OCI-LY1 (cell line): ENCODE results near the gene ADAMTSL1.

ENCODE experiments used
- CTCF ChIP-seq: fragments of 200-600 bp; sonication (generic), shearing (Covaris generic); IDR thresholded peaks from 2 replicates; pipeline ENCODE4 v1.5.1; 2017; ENCODE audit warnings: mild to moderate bottlenecking, antibody characterized with exemption, low read length, moderate library complexity, mixed read lengths
- EZH2 ChIP-seq: fragments of 200-600 bp; sonication (generic), shearing (Covaris generic); IDR thresholded peaks from 2 replicates; pipeline ENCODE4 v1.8.0; 2017; ENCODE audit warnings: borderline replicate concordance, mixed run types, mild to moderate bottlenecking, antibody characterized with exemption, low read length, moderate library complexity, mixed read lengths

- no peak for TF ChIP-seq CTCF
- TF ChIP-seq EZH2 = no peak
Measured at GRCh38 chr9:18721267-18721994, 247.5 kb downstream of the ADAMTSL1 start.
